Fibroblast of mammary gland (primary cell): Measurements from ENCODE around the gene TOR3A.

Source experiments
- DNase-seq: peaks from one replicate; pipeline ENCODE4 v3.0.0-alpha.2; 2010; ENCODE audit warnings: low read depth
- H3K4me3 ChIP-seq: 2 replicates; pipeline ENCODE4 v1.5.1; 2011; ENCODE audit warnings: low read depth, mild to moderate bottlenecking, low read length, moderate library complexity; ENCODE audit not compliant: control insufficient read depth
- TF ChIP-seq, protein P1 (sequence below): conservative IDR thresholded peaks from 2 replicates; pipeline ENCODE4 v1.5.1; 2011; ENCODE audit warnings: low read depth, low read length, inconsistent platforms; ENCODE audit not compliant: control insufficient read depth, insufficient read depth

The TOR3A gene

GRCh38 chr1:179052776-179053175 lies 29.1 kb upstream of the TOR3A start:
- TF ChIP-seq, protein P1, sequence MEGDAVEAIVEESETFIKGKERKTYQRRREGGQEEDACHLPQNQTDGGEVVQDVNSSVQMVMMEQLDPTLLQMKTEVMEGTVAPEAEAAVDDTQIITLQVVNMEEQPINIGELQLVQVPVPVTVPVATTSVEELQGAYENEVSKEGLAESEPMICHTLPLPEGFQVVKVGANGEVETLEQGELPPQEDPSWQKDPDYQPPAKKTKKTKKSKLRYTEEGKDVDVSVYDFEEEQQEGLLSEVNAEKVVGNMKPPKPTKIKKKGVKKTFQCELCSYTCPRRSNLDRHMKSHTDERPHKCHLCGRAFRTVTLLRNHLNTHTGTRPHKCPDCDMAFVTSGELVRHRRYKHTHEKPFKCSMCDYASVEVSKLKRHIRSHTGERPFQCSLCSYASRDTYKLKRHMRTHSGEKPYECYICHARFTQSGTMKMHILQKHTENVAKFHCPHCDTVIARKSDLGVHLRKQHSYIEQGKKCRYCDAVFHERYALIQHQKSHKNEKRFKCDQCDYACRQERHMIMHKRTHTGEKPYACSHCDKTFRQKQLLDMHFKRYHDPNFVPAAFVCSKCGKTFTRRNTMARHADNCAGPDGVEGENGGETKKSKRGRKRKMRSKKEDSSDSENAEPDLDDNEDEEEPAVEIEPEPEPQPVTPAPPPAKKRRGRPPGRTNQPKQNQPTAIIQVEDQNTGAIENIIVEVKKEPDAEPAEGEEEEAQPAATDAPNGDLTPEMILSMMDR = no peak
- no peak for DNase-seq
- H3K4me3 ChIP-seq = no peak overlapping the region

- H3K4me3 ChIP-seq = no peak overlapping the region
- TF ChIP-seq, protein P1 = no peak
- DNase-seq = no peak
These were observed 28.4 kb upstream of the TOR3A start for GRCh38 chr1:179053486-179053885.

GRCh38 chr1:179055937-179056336 lies 25.9 kb upstream of the TOR3A start:
- TF ChIP-seq, protein P1 = no peak
- no peak for DNase-seq
- no peak overlapping the region for H3K4me3 ChIP-seq

- DNase-seq = no peak
These were observed 23.1 kb upstream of the TOR3A start for GRCh38 chr1:179058487-179059483.

DNA sequence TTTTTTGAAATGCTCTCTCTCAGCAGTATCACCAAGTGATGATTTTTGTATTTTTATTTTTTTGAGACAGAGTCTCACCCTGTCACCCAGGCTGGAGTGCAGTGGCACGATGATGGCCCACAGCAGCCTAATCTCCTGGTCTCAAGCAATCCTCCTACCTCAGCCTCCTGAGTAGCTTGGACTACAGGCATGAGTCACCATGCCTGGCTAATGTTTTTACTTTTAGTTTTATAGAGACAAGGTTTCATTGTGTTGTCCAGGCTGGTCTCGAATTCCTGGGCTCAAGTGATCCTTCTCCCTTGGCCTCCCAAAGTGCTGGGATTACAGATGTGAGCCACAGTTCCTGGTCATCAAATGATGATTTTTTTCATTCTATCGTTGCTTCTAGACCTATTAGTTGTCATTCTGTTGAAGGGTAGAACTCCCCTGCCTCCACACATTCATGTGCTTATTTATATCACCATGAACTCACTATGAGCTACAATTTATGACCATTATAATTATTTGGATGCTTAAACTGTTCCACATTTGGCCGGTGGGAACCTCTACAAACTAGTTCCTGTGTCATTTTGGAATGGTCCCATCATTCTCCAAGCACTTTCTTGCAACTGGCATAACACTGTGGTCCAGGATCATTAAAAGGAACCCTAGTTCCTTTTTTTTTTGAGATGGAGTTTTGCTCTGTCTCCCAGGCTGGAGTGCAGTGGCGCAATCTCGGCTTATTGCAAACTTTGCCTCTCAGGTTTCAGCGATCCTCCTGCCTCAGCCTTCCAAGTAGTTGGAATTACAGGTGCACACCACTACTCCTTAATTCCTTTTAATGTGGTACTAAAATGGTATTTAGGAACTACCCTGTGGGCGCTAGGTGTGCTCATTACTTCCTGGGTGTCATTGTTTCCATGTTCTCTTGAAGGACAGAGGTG lies 20.2 kb upstream of the TOR3A start:
- DNase-seq = no peak
- H3K4me3 ChIP-seq = no peak overlapping the region
- TF ChIP-seq, protein P1 = no peak

More at GRCh38 chr1:179058487-179059483, 23.1 kb upstream of the TOR3A start:
- TF ChIP-seq, protein P1 = no peak
- H3K4me3 ChIP-seq = no peak overlapping the region

- DNase-seq = no peak
- H3K4me3 ChIP-seq = no peak overlapping the region
- TF ChIP-seq, protein P1 = no peak
These were observed 15.4 kb upstream of the TOR3A start for GRCh38 chr1:179066471-179066870.
